HG03520 (cell line): ENCODE measurements around the gene IL3RA.

ENCODE experiments used
- ATAC-seq: cut with Tn5 transposase; IDR thresholded peaks from one replicate; pipeline ENCODE4 v1.9.1; 2021; ENCODE audit warnings: mild to moderate bottlenecking, moderate library complexity; ENCODE audit not compliant: unreplicated experiment

Gene IL3RA

DNA sequence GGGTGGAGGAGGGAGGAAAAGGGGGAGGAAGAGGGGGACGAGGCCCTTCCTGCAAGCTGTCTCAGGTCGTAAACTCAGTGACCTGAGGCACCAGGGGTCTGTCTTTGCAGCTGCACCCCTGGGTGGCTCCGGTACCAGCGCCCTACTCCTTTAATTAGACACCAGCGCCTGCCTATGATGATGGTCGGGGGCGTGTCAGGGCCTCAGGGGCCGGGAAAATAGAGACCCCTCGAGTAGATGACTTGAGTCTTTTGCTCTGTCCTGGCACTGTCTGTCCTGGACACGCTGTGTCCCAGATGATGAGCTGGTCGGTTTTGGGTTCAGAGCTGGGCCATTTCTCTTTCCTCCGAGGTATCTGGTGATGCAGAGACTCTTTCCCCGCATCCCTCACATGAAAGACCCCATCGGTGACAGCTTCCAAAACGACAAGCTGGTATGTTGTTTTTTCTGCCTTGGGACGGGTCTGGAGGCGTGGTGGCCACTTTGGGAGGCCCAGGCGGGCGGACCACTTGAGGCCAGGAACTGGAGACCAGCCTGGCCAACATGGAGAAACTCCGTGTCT lies 44.2 kb downstream of the IL3RA start:
- ATAC-seq: no peak

- ATAC-seq: no peak
Observed at GRCh38 chrX:1384658-1385252, 48.2 kb downstream of the IL3RA start.

DNA sequence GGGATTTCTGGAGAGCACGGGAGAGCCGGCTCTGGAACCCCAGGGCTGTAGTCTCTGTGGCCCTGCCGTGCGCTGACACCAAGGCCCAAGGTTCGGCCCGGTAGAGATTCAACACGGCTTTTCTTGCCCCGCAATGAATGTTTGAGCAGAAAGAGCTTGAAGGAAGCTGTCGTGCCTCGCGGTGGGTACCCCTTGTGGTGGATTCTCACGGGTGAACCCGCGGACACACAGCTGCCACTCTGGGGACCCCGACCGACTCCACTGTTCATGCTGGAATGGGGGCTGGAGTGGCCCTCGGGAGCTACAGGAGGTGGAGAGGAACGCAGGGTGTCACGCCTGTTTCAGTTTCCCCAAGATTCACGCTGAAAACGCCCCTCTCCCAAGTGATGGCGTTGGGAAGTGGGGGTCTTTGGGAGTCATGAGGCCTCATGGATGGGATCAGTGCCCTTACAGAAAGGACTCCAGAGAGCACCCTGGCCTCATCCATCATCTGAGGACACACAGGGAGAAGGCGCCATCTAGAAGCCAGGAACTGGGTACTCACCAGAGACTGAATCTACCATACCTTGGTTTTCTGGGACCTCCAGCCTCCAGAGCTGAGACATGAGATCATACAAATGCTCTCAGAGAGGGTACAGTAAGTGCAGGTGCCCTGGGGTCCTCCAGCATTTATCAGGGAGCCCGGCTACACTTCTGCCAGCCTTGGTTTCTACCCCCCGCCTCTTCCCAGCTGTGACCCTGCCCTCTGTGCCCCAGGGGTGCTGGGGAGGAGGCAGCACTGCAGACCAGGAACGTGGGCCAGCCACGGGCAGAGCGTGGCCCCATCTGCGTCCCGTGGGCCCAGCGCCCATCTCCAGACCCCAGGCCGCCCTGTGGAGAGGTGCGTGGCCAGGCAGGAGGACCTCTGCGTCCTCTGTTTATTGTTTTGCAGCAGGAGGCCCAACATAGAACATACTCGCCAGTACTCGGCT lies 49.0 kb downstream of the IL3RA start:
- ATAC-seq: no peak

DNA sequence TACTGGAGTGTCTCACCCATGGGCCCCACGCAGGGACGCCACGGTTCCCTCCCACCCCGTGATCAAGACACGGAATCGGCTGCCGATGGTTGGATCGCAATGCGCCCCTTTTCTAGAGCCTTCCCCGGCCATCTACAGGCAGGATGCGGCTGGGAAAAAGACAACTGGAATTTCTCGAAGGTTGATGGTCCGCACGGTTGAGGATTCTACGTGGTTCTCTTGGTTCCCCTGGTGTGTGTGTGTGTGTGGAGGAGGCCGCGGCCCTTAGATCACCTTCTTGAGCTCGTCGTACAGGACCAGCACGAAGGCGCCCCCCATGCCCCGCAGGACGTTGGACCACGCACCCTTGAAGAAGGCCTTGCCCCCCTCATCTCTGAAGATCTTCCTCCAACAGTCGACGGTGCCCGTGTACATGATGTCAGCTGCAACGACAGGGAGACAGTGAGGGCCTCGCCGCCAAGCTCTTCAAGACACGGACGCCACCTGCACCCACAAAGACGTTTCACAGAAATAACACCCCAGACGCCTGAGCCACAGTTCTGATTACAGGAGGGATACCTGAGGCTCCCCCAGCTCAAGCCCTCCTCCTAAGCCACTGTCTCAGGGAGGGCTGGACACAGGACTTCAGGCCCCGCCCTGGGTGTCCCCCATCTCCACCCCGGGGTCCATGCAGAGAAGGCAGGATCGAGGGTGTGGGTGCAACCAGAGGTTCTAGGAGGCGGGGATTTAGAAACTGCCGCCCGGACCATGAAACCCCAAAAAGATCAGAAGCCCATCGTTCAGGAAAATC lies 49.9 kb downstream of the IL3RA start:
- ATAC-seq: no peak

GRCh38 chrX:1387141-1387776 lies 50.7 kb downstream of the IL3RA start:
- no peak for ATAC-seq

DNA sequence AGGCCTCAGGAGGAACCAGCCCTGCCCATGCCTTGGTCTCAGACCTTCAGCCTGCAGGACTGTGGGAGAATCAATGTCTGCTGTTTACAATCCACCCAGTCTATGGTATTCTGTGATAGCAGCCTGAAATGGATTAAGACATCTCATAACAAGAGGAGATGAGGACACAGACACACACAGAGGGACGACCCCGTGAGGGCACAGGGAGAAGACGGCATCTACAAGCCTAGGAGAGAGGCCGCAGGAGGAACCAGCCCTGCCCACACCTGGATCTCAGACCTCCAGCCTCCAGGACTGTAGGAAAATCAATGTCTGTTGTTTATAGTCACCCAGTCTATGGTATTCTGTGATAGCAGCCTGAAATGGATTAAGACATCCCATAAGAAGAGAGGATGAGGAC lies 52.1 kb downstream of the IL3RA start:
- ATAC-seq: no peak

DNA sequence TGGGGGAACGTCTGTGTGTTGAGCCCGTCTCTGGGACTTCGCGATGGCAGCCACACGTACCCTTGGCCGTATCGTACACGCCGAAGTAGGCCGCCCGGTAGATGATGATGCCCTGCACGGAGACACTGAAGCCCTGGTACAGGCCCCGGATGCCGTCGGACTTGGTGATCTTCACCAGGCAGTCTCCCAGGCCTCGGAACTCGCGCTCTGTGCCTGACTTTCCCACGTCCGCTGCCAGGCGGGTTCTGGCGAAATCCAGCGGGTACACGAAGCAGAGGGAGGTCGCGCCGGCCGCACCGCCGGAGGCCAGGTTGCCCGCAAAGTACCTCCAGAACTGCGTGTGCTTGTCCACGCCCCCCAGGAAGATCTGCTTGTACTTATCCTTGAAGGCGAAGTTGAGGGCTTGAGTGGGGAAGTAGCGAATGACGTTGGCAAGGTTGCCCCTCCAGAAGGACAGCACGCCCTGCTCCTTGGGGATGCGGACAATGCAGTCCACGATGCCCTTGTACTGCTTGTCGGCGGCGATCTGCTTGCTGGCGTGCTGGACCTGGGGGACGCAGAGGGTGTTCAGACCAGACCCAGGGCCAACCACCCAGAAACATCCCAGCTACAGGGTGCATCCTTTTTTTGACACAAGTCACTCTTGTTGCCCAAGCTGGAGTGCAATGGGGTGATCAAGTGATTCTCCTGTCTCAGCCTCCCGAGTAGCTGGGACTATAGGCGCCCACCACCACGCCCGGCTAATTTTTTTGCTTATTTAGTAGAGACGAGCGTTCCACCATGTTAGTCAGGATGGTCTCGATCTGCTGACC lies 52.8 kb downstream of the IL3RA start:
- ATAC-seq: no peak

DNA sequence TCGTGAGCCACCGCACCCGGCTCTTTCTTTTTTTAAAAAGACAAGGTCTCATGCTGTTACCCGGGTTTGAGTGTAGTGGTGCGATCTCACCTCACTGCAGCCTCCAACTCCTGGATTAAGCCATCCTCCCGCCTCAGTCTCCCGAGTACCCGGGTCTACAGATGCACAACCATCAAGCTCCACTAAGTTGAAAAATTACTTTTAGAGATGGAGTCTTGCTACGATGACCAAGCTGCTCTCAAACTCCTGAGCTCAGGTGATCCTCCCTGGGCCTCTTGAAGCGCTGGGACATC lies 53.4 kb downstream of the IL3RA start:
- ATAC-seq: no peak

- no peak for ATAC-seq
Observed at GRCh38 chrX:1390621-1391369, 54.2 kb downstream of the IL3RA start.

DNA sequence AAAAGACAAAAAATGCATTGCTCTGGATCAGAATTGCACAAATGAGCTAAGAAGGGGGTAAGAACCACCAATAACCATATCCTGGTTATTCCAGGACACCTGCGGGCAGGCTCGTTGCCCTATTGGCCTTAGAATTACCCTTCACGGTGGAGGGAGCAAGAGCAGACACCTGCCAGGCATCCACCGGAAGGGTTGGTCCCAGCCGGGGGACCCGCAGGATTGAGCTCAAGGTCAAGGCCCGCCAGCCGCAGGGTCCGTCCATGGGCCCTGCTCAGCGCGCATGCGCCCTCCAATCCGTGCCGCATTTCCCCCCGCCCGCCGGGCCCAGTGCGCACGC lies 54.8 kb downstream of the IL3RA start:
- ATAC-seq: peak; percentile 29

- peak; percentile 95 for ATAC-seq
Observed at GRCh38 chrX:1391707-1392375, 55.3 kb downstream of the IL3RA start, which contains the start of gene SLC25A6. SLC25A6 (minus strand) TSS chrX:1392113; CDS start chrX:1392009, 104 bp downstream.

- ATAC-seq: peak; percentile 20
Observed at GRCh38 chrX:1392376-1393068, 55.9 kb downstream of the IL3RA start.

GRCh38 chrX:1393871-1394615 lies 57.5 kb downstream of the IL3RA start:
- ATAC-seq: no peak

- ATAC-seq: no peak
Observed at GRCh38 chrX:1394731-1395501, 58.3 kb downstream of the IL3RA start.

DNA sequence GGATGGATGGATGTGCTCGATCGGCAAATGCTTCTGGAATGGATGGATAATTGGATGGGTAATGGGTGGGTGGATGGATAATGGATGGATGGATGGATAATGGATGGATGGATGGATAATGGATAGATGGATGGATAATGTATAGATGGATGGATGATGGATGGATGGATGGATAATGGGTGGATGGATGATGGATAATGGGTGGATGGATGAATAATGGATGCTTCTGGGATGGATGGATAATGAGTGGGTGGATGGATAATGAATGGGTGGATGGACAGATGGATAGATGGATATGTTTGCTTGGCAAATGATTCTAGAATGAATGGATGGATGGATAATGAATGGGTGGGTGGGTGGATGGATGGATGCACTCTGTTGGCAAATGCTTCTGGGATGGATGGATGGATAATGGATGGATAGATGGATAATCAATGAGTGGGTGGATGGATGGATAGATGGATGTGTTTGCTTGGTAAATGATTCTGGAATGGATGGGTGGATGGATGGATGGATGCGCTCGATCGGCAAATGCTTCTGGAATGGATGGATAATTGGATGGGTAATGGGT lies 59.1 kb downstream of the IL3RA start:
- no peak for ATAC-seq

- ATAC-seq: no peak
Observed at GRCh38 chrX:1397001-1397400, 60.4 kb downstream of the IL3RA start.
